NOMO-1 treated with dmso at 0.1 percent for 144 hours (cell line): ENCODE data around the gene PAX7.

ENCODE experiments used
- DNase-seq: peaks from one replicate; lab custom pipeline; 2025; ENCODE audit not compliant: unreplicated experiment; lab: John Stamatoyannopoulos, UW

PAX7 gene

DNA sequence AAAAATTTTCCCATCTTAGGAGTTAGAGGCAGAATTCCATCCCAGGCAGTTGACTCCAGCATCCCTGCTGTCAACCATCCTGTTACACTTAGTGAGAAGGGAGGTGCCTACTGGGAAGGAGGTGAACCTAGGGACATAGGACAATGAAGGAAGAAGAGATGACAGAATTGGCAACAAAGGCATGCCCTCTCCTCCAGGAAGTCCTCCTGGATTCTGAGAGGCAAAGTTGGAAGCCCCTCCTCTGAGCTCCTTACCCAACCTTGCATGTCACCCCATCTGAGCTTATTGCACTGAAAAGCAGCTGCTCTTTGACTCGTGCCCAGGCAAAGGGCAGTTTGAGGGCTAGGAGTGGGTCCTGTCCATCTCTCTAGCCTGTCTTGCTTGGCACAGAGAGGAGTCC is 66.9 kb downstream of the PAX7 start:
- no peak for DNase-seq

DNA sequence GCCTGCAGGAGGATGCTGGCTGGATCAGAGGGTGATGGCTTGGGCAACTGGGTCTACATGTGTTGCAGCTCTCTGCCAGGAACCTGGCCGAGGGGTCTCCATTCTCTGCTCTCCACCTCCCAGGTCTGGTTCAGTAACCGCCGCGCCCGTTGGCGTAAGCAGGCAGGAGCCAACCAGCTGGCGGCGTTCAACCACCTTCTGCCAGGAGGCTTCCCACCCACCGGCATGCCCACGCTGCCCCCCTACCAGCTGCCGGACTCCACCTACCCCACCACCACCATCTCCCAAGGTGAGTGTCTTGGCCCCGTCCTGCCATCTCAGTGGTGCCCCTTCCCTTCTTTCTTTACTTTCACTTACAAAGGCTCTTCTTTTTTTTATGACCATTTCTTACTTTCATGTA is 69.9 kb downstream of the PAX7 start:
- no peak for DNase-seq

- no peak for DNase-seq
These were observed 70.5 kb downstream of the PAX7 start for GRCh38 chr1:18701183-18701582.

DNA sequence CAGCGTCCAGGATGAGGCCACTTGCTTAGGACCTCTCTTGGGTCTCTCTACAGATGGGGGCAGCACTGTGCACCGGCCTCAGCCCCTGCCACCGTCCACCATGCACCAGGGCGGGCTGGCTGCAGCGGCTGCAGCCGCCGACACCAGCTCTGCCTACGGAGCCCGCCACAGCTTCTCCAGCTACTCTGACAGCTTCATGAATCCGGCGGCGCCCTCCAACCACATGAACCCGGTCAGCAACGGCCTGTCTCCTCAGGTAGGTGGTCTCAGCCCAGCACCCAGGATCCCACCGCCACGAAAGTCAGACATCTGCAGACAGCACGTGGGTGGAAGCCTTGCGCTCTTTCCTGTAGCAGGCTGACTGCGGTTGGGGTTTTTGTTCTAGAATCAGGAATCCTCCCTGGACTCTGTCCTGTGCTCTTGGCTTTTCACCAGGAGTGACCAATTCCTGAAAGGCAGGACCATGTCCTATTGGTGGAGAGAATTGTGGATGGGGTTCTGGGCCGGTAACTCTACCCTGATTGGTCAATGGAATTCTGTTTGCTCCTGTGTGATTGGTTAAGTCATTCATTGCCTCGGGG is 72.5 kb downstream of the PAX7 start:
- no peak for DNase-seq

- no peak for DNase-seq
These were observed 75.2 kb downstream of the PAX7 start for GRCh38 chr1:18705811-18706210.

- DNase-seq, result no peak
These were observed 77.1 kb downstream of the PAX7 start for GRCh38 chr1:18707696-18708257.

- DNase-seq, result no peak
These were observed 79.4 kb downstream of the PAX7 start for GRCh38 chr1:18710002-18710401.

DNA sequence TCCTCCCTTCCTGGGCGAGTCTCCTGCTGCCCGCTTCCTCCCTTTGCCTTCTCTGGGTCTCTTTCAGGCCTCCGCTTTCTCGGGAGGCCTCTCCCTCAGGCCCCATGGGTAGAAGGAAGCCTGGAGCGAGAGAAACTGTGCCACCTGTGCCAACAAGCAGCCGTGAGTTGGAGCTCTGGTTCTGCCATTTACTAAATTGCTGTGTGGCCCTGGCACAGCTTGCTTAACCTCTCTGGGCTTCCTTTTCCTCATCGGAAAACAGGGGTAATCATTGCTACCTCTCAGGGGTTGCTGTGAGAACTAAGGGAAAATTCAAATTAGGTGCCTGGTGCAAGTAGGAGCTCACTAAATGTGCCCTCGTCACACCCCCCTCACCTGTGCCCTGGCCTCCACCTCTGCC is 80.4 kb downstream of the PAX7 start:
- DNase-seq, result no peak

DNA sequence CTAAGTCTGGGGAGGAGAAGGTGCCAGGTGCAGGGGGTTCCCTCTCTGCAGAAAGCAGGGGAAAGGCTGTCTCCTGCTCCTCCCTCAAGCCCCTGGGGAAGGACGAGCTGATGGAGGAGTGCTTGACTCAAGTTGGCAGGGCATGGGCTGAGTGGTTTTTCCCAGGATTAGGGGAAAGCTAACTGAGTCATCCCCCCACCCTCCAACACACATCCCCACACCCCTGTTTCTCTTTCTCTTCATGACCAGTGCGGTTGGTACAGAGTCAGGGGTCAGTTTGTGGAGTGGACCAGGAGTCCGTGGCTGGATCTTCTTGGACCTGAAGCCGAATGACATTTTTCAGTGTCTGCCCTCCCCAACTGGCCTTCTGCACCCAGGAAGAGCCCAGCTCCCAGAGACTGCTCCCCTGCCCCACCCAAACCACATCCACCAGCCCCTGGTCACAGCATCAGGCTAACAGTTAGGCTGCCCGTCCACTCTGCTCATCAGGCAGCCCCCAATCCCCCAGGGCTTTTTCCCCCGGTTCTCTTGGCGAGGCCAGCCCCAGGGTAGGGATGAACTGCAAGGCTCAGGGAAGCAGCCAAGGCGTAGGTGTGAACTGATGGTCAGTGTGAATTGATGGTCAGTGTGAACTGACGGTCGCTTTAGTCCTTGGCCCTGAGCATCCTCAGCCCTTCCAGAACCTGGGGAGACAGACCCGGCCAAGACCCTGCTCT is 81.0 kb downstream of the PAX7 start:
- no peak for DNase-seq

DNA sequence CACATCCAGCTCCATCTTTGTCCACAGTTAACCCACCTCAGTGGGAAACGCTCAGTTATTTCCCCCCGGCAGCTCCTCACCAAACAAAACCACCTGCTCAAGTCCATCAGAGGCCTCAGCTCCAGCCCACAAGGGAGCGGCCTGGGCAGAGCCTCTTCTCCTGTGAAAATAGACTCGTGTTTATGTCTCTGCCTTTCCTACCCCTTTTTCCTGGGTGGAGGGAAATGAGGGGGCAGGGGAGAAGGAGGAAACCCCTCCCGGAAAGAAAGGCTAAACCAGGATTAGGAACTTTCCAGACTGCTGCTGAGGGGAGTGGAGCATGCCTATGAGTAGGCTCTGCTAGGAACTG is 81.6 kb downstream of the PAX7 start:
- DNase-seq, result no peak

DNA sequence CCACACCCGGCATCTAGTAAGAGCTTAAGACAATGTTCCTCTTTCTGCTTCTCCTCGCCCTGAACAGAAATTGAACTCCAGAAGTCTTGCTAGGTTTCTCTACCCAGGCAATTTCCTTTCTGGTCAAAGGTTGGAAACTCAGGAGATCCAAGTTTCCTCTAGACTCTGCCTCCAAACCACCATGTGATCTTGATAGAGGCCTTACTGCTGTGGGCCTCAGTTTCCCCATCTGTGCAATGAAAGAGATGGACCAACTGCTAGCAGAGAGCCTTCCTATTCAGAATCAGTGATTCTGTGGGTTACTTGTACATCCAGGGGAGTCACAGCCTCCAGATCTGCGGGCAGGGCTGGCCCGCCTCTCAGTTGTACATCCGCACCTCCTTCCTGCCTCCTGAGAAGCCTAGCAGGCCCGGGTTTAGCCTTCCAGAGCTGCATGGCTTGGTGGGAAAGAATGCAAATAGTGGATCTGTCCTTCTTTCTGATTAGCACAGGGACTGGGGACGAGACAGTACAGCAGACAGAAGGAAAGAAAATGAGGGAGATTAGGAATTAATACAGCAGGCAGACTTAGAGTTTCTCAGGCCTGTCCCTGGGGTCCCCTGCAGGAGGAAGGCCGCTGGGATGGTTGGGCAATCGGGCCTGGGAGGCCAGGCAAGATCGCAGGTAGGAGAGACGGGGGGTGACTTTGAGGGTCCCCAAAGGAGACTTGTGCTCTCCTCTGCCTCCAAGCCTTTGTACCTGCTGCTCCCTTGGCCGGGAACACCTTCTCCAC is 83.9 kb downstream of the PAX7 start:
- DNase-seq, result no peak

DNA sequence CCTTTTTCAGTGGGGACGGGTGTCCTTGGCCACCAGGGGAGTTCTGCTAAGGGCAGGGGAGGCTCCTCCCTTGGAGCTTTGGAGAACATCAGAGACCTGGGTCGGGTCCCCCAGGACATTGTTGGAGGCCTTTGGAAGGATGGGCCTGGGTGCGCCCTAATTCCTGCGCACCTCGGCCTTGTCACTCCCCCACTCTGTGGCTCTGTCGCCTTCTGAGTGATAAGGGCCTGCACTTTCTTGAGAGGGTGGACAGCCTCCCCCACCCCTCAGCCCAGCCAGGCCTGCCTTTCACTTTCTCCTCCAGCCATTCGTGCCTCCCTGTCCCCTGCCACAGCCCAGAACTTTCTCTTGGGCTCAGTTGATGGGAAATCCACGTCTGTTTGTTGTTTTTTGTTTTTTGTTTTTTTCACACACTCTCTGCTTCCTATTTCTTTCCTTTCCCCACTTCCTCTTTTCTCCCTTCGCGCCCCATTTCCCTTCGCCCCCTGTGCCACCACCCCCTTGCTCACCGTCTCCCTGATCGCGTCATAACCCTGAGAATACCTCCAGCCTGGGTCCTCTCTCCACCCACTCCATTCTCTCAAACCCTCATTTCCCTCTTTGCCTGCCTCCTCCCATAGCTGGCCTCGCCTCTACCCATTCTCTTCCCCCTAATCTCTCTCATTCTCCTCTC is 85.6 kb downstream of the PAX7 start:
- no peak for DNase-seq

GRCh38 chr1:18716785-18717678 is 86.4 kb downstream of the PAX7 start:
- no peak for DNase-seq

GRCh38 chr1:18719786-18720451 is 89.3 kb downstream of the PAX7 start:
- DNase-seq, result no peak

DNA sequence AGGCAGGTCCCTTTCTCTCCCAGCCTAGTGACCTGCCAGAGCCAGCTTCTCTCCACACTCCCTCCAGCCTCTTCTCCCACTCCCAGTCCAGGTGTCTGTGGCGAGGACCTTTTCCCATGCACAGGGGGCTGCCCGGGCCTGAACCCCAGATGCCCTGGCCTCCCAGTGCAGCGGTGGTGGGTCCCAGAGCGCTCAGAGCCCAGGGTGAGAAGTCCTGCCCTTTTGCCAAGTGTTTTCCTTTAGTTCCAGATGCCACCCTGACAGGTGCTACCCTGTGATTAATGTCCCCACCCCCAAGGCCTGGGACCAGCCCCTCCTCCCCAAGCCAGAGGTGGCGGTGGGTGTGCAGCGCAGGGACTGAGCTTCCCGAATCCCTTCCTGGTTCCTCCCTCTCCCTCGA is 90.4 kb downstream of the PAX7 start:
- no peak for DNase-seq

DNA sequence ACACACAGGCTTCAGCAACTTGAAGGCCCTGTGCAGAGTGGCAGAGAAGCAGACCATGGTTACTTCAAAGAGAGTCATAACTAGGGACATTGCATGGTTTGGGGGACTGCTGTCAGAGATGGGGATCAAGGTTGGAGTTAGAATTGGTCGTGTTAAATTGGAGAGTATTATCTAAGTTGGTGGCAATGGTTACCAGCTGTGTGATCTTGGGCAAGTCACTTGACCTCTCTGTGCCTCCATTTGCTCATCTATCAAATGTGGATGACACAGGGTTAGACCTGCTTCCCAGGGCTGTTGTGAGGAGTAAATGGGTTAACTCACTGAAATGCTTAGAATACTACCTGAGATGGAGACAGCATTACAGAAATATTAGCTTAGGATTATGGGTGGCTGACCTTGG is 91.1 kb downstream of the PAX7 start:
- DNase-seq, result no peak

DNA sequence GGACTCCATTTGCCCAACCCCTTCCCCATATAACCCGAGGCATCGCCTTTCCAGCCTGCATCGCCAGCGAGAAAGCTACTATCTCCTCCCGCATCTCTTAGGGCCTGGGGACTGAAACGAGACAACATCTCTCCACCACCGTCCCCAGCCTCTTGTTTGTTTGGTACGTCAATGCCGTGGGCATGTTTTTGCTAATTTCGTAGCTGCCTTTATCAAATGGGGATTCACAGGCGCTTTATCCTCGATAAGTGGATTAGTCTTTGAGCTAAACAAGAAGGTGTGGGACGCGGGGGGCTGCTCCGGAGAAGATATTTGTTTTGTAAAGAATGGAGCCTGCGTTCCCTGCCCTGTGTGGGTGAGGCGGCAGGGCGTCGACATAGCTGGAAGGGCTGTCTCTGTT is 91.6 kb downstream of the PAX7 start:
- DNase-seq, result no peak

GRCh38 chr1:18723206-18723605 is 92.6 kb downstream of the PAX7 start:
- DNase-seq, result no peak

GRCh38 chr1:18723701-18724411 is 93.2 kb downstream of the PAX7 start:
- DNase-seq, result no peak
